Endothelial cell of umbilical vein (primary cell): ENCODE data around the gene COL5A1.

Source experiments
- CTCF ChIP-seq, 2 donors: IDR thresholded peaks; 1 replicate in 1 of 2; 2 replicates in 1 of 2; pipeline ENCODE4 v1.5.1; 2011; ENCODE audit warnings: low read length in 2 of 2, mild to moderate bottlenecking in 2 of 2, moderate library complexity in 2 of 2, control low read depth in 1 of 2, inconsistent platforms in 1 of 2, low read depth in 1 of 2; ENCODE audit not compliant: insufficient read depth in 1 of 2; ENCODE audit errors: extremely low read depth in 1 of 2
- EZH2 ChIP-seq: IDR thresholded peaks from 2 replicates; pipeline ENCODE4 v1.6.1; 2012; ENCODE audit warnings: borderline replicate concordance, low read depth, mild to moderate bottlenecking, moderate library complexity, low read length, inconsistent platforms; ENCODE audit not compliant: severe bottlenecking
- JUN ChIP-seq: IDR thresholded peaks from 2 replicates; pipeline ENCODE4 v1.6.1; 2011; ENCODE audit warnings: borderline replicate concordance, low read depth; ENCODE audit not compliant: insufficient read length, insufficient read depth
- MAX ChIP-seq: IDR thresholded peaks from 2 replicates; pipeline ENCODE4 v1.6.1; 2011; ENCODE audit not compliant: insufficient read depth, insufficient read length
- MYC ChIP-seq: IDR thresholded peaks from one replicate; pipeline ENCODE4 v1.6.1; 2011; ENCODE audit warnings: mild to moderate bottlenecking, low read depth, low read length
- POLR2A ChIP-seq: IDR thresholded peaks from 2 replicates; pipeline ENCODE4 v1.6.1; 2012; ENCODE audit warnings: low read depth, mild to moderate bottlenecking, control low read depth, low read length
- POLR2AphosphoS5 ChIP-seq: IDR thresholded peaks from 2 replicates; pipeline ENCODE4 v1.6.1; 2012; ENCODE audit warnings: low read depth, mild to moderate bottlenecking, control low read depth, low read length, moderate library complexity; ENCODE audit not compliant: insufficient read depth

GRCh38 chr9:134600836-134601638 is 40.6 kb upstream of the COL5A1 start:
- no peak for TF ChIP-seq CTCF (IDR thresholded peaks at IDR 0.05; ENCODE audit: extremely low read depth in 1 of 2, insufficient read depth in 1 of 2, low read depth in 1 of 2, low read length in 2 of 2)
- TF ChIP-seq POLR2A = no peak
- no peak for TF ChIP-seq JUN
- no peak for TF ChIP-seq EZH2
- TF ChIP-seq POLR2AphosphoS5 = no peak
- TF ChIP-seq MAX = no peak
- no peak for TF ChIP-seq MYC
